Stimulated activated CD4-positive, alpha-beta T cell treated with anti-CD3 and anti-CD28 coated beads, Interleukin-2, amount 100 ng/mL, for 24 hours (primary cell): ENCODE measurements around the gene MYO1H.
A peak's percentile ranks its signal among the peaks of the same experiment; 100 is the strongest.
"Not testable (repeated sequence)": the region's sequence is repeated elsewhere in the genome, so short reads cannot be mapped to it uniquely, and the experiment has no call there.

Source experiments
- DNase-seq, 2 donors: peaks; one replicate each; pipeline ENCODE4 v3.0.0-alpha.2; 2020

MYO1H gene

DNA sequence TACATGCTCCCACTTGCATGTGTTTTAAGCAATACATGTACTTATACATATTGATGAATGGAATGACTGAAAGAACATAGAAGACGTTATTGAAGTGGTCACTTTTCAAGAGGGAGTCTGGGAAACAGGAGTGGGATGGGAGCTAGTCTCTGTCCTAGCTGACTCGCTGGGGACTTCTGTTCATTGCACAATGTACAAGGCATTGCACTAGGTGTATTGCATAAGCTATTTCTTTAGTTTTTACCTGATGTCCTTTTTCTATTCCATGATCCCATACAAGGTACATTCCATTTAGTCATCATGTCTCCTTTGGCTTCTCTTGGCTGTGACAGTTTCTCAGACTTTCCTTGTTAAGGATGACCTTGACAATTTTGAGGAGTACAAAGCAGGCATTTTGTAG lies 4.0 kb upstream of the MYO1H start:
- DNase-seq, result no peak

DNA sequence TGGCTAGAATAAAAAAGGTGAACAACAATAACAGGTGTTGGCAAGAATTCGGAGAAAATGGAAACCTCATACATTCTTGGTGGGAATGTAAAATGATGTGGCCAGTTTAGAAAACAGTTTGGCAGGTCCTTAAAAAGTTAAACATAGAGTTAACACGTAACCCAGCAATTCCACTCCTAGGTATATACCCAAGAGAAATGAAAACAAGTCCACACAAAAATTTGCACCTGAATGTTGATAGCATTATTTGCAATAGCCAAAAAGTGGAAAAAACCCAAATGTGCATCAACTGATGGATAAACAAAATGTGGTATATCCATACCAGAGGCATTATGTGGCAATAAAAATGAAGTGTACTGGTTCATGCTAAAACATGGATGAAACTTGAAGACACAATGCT lies 2.3 kb upstream of the MYO1H start:
- no peak for DNase-seq

DNA sequence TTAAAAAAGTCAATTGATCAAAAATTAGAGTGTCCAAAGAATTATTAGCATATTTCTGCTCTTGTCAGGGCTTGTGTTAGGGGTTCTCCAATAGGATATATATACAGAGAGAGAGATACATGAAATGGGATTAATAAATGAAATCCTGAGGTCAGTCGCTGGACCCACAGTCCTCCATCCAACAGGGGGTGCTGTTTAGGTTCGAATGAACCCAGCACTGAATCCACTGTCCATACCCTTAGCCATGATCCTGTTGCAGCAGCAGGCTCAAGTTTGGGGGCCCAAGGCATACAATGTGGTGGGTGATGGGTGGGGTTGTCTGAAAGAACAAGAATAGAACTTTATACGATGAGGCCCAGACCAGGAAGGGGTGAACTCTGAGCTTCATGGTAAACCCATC lies 780 bp upstream of the MYO1H start:
- DNase-seq, result peak in 1 of 2 donors; percentile 12

DNA sequence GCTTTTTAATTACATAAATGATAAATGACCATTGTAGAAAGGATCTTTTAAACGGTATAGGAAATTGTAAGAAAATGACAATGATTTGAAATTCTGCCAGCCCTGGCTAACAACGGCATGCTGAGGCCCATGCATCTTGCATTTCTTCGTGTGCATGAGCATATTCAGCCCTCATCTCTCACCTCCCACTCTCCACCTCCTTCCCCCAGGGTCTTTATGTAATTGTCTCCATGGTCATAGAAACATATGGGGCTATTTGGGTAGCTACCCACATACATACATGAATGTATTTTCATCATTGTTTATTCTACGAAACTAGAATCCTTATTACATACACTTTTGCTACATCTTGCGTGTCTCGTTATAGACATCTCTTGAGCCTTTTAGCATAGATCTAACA lies 4.5 kb downstream of the MYO1H start:
- no peak for DNase-seq

DNA sequence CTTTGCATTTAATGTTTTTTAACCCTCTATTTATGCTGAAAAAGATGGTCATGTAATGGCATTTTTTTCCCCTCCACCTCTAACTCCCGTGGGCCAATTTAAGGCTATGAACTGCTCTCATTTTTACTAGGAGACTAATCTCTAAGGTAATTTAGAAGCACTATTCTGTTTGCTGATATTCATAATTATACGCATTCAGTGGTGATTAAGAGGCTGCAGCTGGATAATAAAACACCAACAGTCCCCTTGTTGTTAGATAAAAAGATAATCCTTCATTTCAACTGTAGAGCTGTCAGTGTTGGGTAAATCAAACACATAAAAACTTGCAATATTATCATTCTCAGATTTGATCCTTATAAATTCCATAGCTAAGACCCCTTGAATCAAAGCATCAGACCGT lies 8.9 kb downstream of the MYO1H start:
- DNase-seq, result no peak

DNA sequence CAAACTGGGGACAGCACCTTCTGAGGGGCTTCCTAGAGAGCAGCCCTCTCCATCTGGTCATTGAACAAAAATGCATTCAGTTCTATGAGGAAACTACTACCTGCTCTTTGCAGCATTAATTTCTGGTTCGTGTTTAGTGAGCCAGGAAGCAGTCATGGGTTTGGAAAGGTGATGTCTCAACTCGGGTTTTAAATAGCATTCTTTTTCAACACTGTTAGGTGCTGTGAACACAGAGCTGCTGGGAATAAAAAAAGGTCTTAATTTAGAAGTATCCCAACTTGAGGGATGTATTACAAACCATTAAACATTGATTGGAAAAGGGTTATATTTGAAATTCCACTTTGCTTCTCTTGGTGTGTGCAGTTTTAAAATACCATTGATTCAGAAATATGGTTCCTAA lies 9.3 kb downstream of the MYO1H start:
- DNase-seq, result no peak

DNA sequence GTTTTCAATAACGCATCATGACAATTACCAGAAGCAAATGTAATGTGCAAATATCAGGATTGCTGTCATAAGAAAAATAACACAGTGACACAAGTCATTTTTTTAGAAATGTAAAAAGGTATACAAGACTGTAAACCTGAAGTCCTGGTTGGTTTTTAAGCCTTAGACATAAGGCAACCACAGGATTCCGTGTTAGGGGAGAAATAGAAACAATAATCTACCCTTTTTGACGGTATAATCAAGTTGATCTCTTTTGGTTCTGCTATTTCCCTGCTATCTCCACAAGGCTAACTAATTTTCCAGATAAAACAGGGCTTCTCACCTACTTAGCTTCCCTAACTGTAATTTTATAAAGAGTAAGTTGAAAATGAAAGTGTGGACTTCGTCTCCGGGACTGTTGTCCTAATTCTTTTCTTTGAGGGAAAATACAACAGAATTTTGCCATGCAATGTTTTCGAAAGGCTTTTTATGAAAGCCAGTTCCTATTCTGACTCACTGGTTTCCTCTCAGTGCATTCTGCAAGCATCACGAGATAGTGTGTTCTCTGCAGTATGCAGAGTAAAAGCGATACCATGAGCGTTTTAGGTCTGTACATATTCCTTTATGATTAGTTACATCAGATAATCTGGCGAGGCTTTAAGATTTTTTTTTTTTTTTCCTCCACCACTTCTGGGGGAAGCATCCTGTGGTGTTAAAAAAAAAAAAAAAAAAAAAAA lies 10.6 kb downstream of the MYO1H start:
- no peak for DNase-seq

DNA sequence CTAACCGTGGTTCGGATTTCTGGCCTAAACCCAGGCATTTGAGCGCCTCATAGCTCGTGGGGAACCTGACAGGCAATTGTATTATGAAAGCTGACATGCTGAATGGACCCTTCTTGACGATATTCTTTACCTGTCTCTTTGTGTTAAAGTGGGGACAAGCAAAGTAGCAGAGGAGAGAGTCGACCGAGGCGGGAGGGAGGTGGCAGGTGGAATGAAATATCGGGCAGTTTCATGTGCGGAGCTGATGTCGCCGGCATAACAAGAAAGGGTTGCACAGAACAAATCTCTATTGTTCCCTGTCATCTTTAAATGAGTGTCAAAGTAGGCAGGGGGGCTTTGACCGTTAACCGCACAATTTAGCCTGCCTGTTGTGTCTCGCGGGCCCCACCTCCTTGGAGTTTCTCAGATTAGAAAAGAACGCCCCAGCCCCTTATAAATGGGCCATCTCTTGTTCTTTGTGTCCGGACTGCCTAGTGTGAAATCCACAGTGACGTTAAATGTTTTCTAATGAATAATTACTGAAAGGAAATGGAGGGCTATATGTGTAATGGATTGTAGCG lies 11.5 kb downstream of the MYO1H start:
- no peak for DNase-seq

DNA sequence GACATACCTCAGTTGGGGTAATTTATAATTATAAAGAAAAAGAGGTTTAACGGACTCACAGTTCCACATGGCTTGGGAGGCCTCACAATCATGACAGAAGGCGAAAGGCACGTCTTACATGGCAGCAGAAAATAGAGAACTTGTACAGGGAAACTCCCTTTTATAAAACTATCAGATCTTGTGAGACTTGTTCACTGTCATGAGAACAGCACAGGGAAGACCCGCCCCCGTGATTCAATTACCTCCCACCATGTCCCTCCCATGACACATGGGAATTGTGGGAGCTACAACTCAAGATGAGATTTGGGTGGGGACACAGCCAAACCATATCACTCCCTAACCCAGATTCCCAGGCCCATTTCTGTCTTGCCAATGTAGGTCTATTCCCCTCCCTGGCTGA lies 22.1 kb downstream of the MYO1H start:
- DNase-seq, result no peak

DNA sequence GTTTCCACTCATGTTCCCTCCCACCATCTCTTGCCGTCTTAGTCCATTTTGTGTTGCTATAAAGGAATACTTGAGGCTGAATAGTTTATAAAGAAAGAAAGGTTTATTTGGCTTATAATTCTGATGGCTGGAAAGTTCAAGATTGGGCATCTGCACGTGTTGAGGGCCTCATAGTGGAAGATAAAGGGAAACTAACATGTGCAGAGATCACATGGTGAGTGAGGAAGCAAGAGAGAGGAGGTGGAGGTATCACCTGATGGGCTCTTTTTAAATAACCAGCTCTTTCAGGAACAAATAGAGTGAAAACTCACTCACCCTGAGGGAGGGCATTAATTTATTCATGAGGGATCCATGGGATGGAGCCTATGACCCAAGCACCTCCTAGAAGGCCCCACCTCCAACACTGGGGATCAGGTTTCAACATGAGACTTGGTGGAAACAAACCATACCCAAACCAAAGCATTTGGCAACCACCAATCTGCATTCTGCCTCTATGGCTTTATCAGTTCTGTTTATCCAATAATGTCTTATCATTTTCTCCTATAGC lies 29.5 kb downstream of the MYO1H start:
- no peak for DNase-seq

DNA sequence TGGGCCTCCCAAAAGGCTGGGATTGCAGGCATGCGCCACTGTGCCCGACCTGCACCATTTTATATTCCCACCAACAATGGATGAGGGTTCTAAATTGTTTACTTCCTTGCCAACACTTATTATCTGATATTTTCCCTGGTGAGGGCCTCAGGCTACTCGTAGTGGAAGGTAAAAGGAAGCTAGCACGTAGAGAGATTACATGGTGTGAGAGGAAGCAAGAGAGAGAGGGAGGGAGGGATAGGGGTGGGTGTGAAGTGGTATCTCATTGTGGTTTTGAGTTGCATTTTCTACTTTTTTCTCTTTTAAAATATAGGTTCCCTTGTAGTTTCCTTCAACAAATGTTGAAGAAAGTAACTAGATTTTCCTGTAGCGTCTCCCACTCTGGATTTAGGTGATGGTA lies 30.9 kb downstream of the MYO1H start:
- DNase-seq, result no peak

DNA sequence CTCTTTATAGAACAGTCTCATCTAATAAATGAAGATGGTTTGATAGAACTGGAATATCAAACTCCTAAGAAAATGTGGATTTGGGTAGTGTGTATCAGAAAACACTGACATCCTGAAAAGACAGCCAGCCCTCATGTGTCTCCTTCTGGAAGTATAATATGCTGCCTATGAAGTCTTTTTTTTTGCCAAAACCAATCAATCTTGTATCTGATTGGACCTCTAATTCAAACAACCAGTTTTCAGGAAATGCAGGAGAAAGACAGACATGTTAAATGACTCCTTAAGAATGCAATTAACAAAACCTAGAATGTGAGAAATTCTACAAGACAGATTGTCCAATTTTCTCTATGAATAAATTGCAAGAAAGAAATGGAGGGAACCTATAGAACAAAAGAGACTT lies 34.3 kb downstream of the MYO1H start:
- no peak for DNase-seq

DNA sequence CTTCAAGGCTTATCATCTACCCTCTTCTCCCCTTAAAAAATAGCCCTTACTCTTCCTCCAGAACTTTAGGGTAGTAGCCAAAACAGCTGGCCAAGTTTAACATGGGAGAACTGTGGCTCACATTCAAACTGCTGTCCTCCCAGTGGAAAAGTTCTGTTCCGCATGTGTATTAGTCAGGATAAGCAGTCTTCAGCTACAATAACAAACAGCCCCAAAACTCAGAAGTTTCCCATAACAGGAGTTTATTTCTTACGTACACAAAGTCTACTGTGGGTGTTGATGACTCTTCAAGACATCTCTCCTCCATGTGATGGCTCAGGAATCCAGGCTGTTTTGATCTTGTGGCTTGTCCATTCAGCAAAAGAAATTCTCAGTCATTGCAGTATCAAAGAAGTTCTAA lies 35.5 kb downstream of the MYO1H start:
- no peak for DNase-seq

DNA sequence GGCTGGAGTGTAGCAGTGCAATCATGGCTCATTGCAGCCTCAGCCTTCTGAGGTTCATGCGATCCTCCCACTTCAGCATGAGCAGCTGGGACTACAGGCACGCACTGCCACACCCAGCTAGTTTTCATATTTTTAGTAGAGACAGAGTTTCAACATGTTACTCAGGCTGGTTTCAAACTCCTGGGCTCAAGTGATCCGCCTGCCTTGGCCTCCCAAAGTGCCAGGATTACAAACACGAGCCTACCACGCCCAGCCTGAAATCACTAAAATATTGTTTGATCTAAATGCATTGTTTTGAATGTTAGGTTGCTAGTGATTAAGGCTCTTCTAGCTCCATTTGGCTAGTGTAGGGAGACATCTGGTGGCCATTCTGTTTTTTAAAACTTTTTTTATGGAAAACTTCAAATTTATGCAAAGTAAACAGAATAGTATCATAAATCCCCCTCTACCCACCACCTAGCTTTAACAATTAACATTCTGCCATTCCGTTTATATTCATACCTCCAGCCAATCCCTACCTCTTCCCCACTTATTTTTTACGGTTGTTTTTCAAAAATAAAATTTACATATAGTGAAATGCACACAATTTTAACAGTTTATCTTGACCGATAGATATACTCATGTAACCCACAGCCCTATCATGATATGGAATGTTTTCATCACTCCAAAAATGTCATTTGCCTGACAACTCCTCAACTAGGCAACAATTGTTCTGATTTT lies 37.8 kb downstream of the MYO1H start:
- no peak for DNase-seq

DNA sequence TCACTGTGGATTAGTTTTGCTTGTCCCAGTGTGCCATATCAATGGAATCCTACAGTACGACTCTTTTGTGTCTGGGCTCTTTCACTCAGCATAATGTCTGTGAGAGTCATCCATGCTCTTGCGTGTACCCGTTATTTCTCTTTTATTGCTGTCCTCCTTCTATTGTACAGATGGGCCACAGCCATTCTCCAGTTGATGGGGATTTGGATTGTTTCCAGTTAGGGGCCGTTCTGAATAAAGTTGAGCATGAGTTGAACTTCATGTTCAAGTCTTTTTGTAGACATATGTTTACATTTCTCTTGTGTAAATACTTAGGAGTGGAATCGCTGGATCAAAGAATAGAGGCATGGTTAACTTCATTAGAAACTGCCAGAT lies 38.3 kb downstream of the MYO1H start:
- DNase-seq, result no peak

DNA sequence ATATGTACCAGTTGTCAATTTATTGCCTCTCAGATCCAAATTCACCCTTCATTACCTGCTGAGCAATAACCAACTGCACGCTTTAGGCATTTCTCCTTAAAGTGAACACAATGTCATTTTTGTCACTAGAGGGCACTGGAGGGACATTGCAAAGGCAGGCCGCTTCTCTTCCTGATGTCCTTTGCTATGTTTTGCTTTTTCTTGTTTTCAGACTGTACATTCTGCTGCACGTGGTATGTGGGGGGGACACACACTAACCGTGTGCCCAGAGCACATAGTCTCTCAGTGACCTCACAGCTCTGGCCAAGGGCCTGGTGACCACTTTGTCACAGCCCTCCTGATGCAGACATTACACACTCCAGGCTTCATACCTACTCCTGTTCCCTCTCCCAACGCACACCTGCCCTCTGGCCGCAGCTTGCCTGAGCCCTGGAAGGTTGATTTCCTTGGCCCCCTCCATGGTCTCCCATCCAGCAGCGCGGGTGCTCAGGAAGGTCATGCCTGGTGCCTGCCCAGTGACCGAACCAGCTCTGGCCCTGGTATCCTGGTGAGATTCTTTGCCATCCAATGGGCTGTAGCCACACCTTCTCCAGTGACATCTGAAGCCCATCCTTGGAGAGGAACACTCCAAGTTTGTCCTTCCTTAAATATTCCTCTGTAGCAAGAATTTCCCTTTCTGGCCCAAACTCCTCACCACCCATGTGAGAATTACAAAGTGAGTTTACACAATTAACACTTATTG lies 39.9 kb downstream of the MYO1H start:
- no peak for DNase-seq

DNA sequence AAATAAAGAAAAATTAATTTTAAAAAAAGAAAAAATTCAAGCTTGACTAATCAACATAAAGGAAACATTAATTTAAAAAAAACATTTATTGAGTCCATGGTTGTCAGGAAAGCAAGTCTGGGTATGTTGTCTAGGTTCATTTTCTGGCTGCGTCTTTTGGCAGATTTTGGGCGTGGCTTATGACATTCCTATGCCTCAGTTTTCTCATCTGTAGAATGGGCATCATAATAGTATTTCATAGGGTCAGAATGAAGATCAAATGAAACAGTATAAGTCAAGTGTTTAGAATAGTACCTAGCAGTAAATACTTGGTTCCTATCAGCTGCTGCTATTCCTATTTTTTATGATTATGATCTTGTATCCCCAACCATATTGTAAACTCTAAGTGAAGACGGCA lies 40.5 kb downstream of the MYO1H start:
- no peak for DNase-seq

DNA sequence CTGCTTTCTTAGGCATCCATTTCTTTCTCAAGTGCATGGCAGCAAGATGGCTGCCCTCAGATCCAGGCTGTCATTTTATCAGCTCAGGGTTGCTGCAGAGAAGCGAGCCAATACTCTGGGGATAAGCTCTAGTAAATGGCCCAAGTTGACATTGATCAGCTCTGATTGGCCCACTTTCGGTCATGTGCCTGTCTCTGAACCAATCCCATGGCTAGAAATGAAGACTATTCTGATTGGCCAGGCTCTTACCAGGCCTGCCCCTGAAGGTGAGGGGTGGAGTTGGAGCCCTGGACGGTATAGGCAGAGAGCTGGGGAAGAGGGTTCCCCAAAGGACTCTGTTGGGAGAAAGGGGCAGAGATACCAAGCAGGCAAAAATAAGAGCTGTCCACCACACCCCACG lies 41.4 kb downstream of the MYO1H start:
- no peak for DNase-seq

DNA sequence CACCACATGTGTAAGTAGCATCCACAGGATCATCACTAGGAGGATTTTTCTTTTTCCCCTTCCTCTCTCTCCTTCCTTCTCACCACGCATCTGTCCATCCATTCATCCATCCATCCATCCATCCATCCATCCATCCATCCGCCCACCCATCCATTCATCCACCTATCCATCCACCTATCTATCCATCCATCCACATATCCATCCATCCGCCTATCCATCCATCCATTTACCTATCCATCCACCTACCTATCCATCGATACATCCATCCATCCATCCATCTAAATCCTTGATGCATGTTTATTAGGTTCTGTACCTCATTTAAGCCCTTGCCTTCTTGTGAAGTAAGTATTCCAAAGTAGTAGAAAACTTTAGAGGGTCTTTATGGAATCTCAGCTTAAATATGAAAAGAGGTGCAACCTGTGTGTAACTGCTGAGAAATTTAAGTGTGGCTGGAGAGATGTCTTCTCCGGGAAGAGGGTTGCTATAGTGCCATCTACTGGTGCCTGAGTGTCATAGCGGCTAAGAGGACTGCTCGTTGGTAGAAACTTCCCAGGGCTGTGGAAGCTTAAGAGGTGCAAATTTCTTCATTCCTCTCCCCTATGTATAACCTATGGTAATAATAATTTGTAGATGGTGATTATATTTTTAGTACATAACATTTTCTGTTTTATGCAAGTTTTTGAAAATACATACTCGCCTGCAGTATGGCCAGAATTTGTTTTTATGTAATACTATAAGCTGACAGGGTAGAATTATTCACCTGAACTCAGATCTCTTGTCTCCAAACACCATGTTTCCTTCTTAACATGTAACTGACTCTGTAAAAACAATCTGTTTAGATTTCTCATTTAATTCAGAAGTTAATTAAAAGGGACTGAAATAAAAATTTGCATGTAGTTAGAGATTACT lies 46.0 kb downstream of the MYO1H start:
- peak; percentile 22 to 27 for DNase-seq

DNA sequence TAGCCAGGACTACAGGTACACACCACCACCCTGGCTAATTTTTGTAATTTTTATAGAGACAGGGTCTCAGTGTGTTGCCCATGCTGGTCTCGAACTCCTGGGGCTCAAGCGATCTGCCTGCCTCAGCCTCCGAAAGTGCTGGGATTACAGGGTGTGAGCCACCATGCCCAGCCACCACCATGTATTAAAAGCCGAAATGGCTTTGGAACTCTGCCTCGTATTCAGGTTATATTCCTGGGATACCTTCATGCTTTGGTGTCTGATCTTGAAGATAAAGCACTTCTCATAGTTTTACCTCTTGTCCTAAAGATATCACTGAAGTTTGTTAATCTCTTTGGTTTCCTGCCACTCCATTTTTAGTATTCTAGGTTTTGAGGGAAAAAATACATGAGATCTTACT lies 47.2 kb downstream of the MYO1H start:
- no peak for DNase-seq

DNA sequence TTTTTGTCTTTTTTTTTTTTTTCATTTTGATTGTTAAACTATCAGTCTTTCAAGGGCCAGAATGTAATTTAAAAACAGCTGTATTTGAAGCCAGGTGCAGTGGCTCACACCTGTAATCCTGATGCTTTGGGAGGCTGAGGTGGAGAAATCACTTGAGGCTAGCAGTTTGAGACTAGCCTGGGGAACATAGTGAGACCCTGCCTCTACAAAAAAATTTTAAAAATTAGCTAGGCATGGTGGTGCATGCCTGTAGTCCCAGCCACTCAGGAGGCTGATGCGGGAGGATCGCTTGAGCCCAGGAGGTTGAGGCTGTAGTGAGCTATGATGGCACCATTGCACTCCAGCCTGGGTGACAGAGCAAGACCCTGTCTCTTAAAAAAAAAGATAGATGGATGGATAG lies 57.1 kb downstream of the MYO1H start:
- DNase-seq, result not testable (repeated sequence)

DNA sequence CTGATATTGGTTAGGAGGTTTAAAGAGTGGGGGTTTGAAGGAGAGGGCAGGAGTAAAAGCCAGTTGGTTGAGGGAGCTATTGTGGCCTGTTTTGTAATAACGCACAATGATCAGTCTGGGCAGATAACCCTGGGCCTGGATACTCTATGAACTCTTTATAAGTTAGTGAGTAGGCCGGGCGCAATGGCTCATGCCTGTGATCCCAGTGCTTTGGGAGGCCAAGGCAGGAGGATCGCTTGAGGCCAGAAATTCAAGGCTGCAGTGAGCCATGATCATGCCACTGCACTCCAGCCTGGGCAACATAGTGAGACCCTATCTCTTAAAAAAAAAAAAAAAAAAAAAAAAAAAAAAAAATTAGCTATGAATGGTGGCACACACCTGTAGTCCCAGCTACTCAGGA lies 58.4 kb downstream of the MYO1H start:
- not testable (repeated sequence) for DNase-seq
